ENCODE measurements around the gene CDC27. TPM values are rescaled to one million over a fixed set of nuclear protein-coding genes. Genes with fewer than 3 reads are reported as not detected.

Gene CDC27
- polyA plus RNA-seq, 3 donors: 19.7 to 52.0 (median 33.0) TPM

DNA sequence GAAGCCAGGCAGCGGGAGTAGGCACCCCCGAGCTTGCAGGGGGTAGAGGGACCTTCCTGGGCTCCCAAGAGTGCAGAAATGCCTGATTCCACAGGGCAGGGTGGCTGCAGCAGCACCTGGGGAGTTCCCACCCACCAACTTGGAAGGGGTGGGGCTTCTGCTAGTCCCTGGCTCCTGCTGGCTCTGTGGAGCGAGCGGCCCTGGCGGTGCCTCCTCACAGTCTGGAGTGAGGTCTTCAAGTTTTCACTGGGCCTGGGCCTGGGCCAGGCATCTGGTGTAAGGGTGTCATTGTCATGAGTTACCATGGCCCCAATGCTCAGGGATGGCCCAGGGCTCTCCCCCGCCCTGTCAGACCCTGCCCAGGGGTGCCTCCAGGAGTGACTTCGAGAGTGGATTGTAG, 48.7 kb upstream of the CDC27 start:
- Histone ChIP-seq H2AFZ (ENCODE audit: insufficient read depth, low read depth, low read length, poor library complexity, severe bottlenecking) (no peak overlapping the region), H3K27ac (ENCODE audit: low read depth in 1 of 2, low read length in 2 of 2) (no peak overlapping the region), H3K9me3 (replicated peaks in 1 of 2; ENCODE audit: control insufficient read depth in 1 of 2, insufficient read depth in 1 of 2, low read length in 2 of 2) (peaks cover 0 to 20% of the 10 kb centered on the region in 2 donors), H3K79me2 (ENCODE audit: insufficient read depth, low read length) (no peaks in the 10 kb centered on the region), H3K4me1 (ENCODE audit: control insufficient read depth in 1 of 2, insufficient read depth in 2 of 2, low read length in 2 of 2) (peaks cover 13 to 16% of the 10 kb centered on the region in 2 donors), H3K9ac (ENCODE audit: insufficient read depth, low read length, poor library complexity, severe bottlenecking) (no peak overlapping the region), H4K20me1 (ENCODE audit: insufficient read depth, low read length) (no peaks in the 10 kb centered on the region), H3K36me3 (replicated peaks in 1 of 2; ENCODE audit: control insufficient read depth in 1 of 2, insufficient read depth in 2 of 2, low read length in 2 of 2) (no peaks in the 10 kb centered on the region), H3K27me3 (ENCODE audit: control insufficient read depth in 2 of 2, insufficient read depth in 2 of 2, low read length in 2 of 2) (no peaks in the 10 kb centered on the region), H3K4me3 (replicated peaks in 1 of 3; ENCODE audit: low read depth in 2 of 3, low read length in 3 of 3) (no peak overlapping the region), H3K4me2 (replicated peaks; ENCODE audit: extremely low read depth, low read length, poor library complexity, severe bottlenecking) (no peak overlapping the region)
- H3K27me3 Mint-ChIP-seq (ENCODE audit: low read depth in 3 of 3): peaks cover 0 to 5% (median 2%) of the 10 kb centered on the region in 3 donors
- H3K4me1 Mint-ChIP-seq: peaks cover 18% of the 10 kb centered on the region
- H3K9me3 Mint-ChIP-seq: peaks cover 5 to 14% (median 11%) of the 10 kb centered on the region in 7 donors
- H3K27ac Mint-ChIP-seq: no peak overlapping the region
- TF ChIP-seq, protein P1, sequence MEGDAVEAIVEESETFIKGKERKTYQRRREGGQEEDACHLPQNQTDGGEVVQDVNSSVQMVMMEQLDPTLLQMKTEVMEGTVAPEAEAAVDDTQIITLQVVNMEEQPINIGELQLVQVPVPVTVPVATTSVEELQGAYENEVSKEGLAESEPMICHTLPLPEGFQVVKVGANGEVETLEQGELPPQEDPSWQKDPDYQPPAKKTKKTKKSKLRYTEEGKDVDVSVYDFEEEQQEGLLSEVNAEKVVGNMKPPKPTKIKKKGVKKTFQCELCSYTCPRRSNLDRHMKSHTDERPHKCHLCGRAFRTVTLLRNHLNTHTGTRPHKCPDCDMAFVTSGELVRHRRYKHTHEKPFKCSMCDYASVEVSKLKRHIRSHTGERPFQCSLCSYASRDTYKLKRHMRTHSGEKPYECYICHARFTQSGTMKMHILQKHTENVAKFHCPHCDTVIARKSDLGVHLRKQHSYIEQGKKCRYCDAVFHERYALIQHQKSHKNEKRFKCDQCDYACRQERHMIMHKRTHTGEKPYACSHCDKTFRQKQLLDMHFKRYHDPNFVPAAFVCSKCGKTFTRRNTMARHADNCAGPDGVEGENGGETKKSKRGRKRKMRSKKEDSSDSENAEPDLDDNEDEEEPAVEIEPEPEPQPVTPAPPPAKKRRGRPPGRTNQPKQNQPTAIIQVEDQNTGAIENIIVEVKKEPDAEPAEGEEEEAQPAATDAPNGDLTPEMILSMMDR (IDR thresholded peaks at IDR 0.05): no peak
- intact Hi-C loops (cut with micrococcal nuclease): no loop called here
- H3K36me3 Mint-ChIP-seq: no peaks in the 10 kb centered on the region
- no peak for DNase-seq
- 100% methylated on average over 7 of the region's 7 CpGs for WGBS (ENCODE audit: insufficient coverage)
- no peak overlapping the region for H3K4me3 Mint-ChIP-seq

DNA sequence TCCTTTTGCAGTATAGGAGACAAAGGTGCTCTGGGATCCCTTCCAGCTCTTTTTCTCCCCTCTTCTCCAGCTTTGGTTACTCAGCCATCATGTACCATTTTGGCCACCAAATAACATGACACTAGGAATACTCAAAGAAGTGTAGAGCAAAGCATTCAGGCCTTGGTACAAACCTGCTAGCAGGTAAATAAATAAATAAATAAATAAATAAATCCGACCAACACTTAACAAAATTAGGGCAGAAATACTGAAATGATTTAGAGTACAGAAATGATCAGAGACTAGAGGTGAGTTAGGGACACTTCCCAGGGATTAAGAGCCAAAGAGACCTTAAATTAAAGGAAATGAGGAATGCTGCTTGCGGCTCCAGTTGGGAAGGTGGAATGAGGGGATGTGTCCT, 46.8 kb upstream of the CDC27 start:
- no peak overlapping the region for H3K27ac ChIP-seq (ENCODE audit: low read depth in 1 of 2, low read length in 2 of 2)
- WGBS (ENCODE audit: insufficient coverage): 88% methylated on average over 1 of the region's 2 CpGs
- no peak overlapping the region for H2AFZ ChIP-seq (ENCODE audit: insufficient read depth, low read depth, low read length, poor library complexity, severe bottlenecking)
- intact Hi-C loops (cut with micrococcal nuclease): no loop called here
- no peaks in the 10 kb centered on the region for H3K36me3 Mint-ChIP-seq
- H3K9me3 Mint-ChIP-seq: peaks cover 5 to 14% (median 11%) of the 10 kb centered on the region in 7 donors
- no peaks in the 10 kb centered on the region for H3K27me3 ChIP-seq (ENCODE audit: control insufficient read depth in 2 of 2, insufficient read depth in 2 of 2, low read length in 2 of 2)
- no peaks in the 10 kb centered on the region for H4K20me1 ChIP-seq (ENCODE audit: insufficient read depth, low read length)
- H3K9ac ChIP-seq (ENCODE audit: insufficient read depth, low read length, poor library complexity, severe bottlenecking): no peak overlapping the region
- no peak overlapping the region for H3K4me3 ChIP-seq (replicated peaks in 1 of 3; ENCODE audit: low read depth in 2 of 3, low read length in 3 of 3)
- peaks cover 0 to 2% (median 2%) of the 10 kb centered on the region in 3 donors for H3K27me3 Mint-ChIP-seq (ENCODE audit: low read depth in 3 of 3)
- H3K4me1 ChIP-seq (ENCODE audit: control insufficient read depth in 1 of 2, insufficient read depth in 2 of 2, low read length in 2 of 2): peaks cover 13 to 14% of the 10 kb centered on the region in 2 donors
- H3K9me3 ChIP-seq (replicated peaks in 1 of 2; ENCODE audit: control insufficient read depth in 1 of 2, insufficient read depth in 1 of 2, low read length in 2 of 2): peaks cover 0 to 20% of the 10 kb centered on the region in 2 donors
- no peak overlapping the region for H3K27ac Mint-ChIP-seq
- peaks cover 17% of the 10 kb centered on the region for H3K4me1 Mint-ChIP-seq
- H3K79me2 ChIP-seq (ENCODE audit: insufficient read depth, low read length): no peaks in the 10 kb centered on the region
- no peak overlapping the region for H3K4me2 ChIP-seq (replicated peaks; ENCODE audit: extremely low read depth, low read length, poor library complexity, severe bottlenecking)
- no peak overlapping the region for H3K4me3 Mint-ChIP-seq
- DNase-seq: no peak
- TF ChIP-seq, protein P1 (IDR thresholded peaks at IDR 0.05): no peak
- no peaks in the 10 kb centered on the region for H3K36me3 ChIP-seq (replicated peaks in 1 of 2; ENCODE audit: control insufficient read depth in 1 of 2, insufficient read depth in 2 of 2, low read length in 2 of 2)
